ENCODE data around the gene HOXC6. TPM values are rescaled to one million over a fixed set of nuclear protein-coding genes. Genes with fewer than 3 reads are reported as not detected.

Gene HOXC6
- total RNA-seq, 1 experiment from 2014 or later, result 6.2 TPM

DNA sequence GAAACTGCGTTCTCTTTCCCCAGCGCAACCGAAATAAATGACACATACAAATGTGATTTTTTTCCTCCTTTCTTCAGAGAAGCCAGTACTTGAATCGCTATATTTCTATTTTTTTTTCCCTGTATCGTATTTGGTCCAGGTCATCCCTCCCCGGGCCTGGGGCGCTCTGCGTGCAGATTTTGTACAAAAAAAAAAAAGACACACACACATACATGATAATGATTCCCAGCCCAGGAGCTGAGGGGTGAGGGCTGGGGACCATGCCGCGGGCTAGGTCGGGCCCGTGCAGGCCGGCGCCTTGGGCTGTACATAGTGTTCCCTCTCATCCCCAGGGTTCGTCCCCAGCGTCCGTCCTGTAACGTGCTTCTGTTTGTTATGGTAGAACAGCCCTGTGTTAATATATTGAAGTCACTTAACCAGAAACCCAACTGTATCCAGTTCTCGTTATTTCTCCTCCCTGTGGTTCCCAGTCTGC lies 25.3 kb upstream of the HOXC6 start:
- peaks cover 44% of the 10 kb centered on the region for H3K4me1 ChIP-seq (replicated peaks)
- no peak overlapping the region; the same call in 1 of the 2 replicates for H3K4me3 ChIP-seq
- no peaks in the 10 kb centered on the region for H3K27me3 ChIP-seq (replicated peaks)

DNA sequence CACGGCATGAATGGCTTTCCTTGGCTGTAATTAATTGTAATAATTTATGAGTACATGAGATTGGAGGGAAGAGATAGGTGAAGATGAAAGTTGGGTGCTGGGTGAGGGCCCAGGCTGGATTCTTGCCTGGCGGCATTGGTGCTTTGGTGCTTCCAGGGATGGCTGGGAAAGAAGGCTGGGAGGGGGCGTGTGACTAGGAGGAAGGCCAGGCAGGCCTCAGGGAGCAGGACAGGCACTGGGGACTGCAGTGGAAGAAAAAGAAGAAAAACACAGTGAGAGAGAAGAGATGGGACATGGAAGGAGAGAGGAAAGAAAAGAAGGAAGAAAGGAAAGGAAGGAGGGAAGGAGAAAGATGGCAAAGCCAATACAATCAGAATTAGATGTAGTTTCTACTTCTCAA lies 24.6 kb upstream of the HOXC6 start:
- H3K4me3 ChIP-seq, result no peak overlapping the region
- DNase-seq (ENCODE audit: low read depth in 1 of 2, low spot score in 2 of 2), result no peak
- H3K4me1 ChIP-seq (replicated peaks), result peaks cover 40% of the 10 kb centered on the region
- H3K36me3 ChIP-seq, result 0 out of 2 replicates have a peak, but pooled peaks cover 5% of the 10 kb centered on the region
- H3K9me3 ChIP-seq (replicated peaks), result no peaks in the 10 kb centered on the region
- H3K27ac ChIP-seq, result peak overlapping the region; percentile 30; the same call in 1 of the 2 replicates
- no peaks in the 10 kb centered on the region for H3K27me3 ChIP-seq (replicated peaks)

More for the DNA sequence above, 25.3 kb upstream of the HOXC6 start:
- 0 out of 2 replicates have a peak, but pooled peaks cover 5% of the 10 kb centered on the region for H3K36me3 ChIP-seq
- DNase-seq (ENCODE audit: low read depth in 1 of 2, low spot score in 2 of 2), result no peak
- no peaks in the 10 kb centered on the region for H3K9me3 ChIP-seq (replicated peaks)
- H3K27ac ChIP-seq, result no peak overlapping the region; the same call in 1 of the 2 replicates

DNA sequence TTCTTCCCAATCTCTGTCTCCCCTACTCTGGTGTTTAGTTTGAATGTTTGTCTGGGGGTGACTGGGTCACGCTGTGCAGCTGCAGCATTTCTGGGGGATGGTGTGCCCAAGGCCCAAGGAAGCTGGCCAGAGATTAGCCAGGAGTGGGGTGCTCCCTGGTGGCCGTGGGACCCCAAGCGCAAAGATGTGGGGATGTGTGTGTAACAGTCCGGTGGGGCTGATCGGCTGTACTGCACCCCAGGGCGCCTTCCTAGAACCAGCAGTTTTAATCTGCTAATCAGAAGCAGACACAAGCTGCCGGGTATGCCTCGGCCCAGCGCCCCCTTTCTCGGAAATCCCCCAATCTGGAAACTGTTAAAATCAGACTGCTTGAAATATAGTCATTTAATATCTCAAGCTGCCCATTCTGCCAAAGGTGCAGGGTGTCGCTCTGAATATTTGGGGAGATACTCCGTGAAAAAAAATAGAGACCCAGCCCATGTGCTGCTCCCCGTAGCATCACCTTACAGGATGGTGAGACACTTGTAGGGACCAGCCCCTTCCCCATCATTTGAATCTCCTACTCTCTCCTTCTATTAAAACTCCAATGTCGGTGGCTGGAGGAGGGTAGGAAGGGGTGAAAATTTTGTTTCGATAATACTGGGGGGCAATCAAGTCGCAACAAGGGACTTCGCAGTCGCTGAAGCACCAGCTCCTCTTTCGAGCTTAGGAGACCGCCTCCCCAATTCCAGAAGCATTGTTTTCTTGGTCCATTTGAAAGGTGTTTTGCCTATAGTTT lies 24.0 kb upstream of the HOXC6 start:
- H3K4me3 ChIP-seq, result peak overlapping the region; percentile 21
- DNase-seq (ENCODE audit: low read depth in 1 of 2, low spot score in 2 of 2), result no peak

DNA sequence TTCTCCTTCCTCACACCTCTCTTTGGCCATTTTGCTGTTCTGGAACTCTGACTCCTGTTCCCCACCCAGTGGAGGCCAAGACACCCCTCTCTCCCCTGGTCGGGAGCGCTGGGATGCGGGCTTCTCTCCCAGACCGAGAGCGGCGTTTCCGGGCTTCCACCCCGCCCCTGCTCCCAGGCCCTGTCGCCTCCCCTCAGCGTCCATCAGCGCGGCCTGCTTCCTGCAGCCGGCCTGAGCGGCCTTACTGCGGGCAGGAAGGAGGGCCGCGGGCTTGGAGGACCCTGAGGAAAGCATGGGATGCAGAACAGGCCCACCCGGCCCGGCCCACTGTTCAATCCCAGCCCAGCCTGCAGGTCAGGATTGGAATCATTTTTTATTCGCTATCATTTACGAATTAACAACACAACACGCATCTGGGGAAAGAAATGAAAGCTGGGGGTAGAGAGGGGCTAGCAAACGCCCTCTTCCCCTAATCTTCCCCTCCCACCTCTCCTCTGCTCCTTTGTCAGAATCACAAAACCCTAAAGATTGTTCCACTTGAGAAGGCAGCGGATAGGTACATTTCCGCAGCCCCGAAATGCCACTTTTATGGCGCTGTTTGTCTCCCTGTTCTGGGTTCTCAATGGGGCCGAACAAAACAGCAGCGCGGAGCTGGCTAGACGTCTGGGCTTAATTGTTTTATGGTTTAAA lies 23.3 kb upstream of the HOXC6 start:
- no peaks in the 10 kb centered on the region for H3K9me3 ChIP-seq (replicated peaks)
- peaks cover 43% of the 10 kb centered on the region for H3K4me1 ChIP-seq (replicated peaks)
- H3K4me3 ChIP-seq, result peak overlapping the region; percentile 21
- no peaks in the 10 kb centered on the region for H3K27me3 ChIP-seq (replicated peaks)
- H3K27ac ChIP-seq, result peak overlapping the region; percentile 48
- DNase-seq (ENCODE audit: low read depth in 1 of 2, low spot score in 2 of 2), result peak in 1 of 2 experiments; percentile 57
- H3K36me3 ChIP-seq, result 0 out of 2 replicates have a peak, but pooled peaks cover 5% of the 10 kb centered on the region

More for the DNA sequence above, 24.0 kb upstream of the HOXC6 start:
- peak overlapping the region; percentile 48 for H3K27ac ChIP-seq
- H3K4me1 ChIP-seq (replicated peaks), result peaks cover 36% of the 10 kb centered on the region
- no peaks in the 10 kb centered on the region for H3K9me3 ChIP-seq (replicated peaks)
- H3K27me3 ChIP-seq (replicated peaks), result no peaks in the 10 kb centered on the region
- H3K36me3 ChIP-seq, result 0 out of 2 replicates have a peak, but pooled peaks cover 5% of the 10 kb centered on the region

DNA sequence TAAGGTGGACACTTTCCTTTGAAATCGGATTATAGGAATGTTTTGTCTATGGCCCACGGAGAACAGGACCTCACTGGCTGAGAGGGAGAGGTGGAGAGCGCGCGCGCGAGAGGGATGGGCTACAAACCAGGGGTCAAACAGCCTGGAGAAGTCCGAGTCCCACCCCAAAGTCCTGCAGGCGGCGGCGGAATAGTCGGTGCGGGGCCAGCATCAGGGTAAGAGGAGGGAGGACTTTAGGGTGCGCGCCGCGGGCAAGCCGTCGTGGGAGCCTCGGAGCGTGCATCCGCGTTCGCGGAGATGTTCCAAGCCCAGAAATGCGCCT lies 22.7 kb upstream of the HOXC6 start:
- no peaks in the 10 kb centered on the region for H3K27me3 ChIP-seq (replicated peaks)

DNA sequence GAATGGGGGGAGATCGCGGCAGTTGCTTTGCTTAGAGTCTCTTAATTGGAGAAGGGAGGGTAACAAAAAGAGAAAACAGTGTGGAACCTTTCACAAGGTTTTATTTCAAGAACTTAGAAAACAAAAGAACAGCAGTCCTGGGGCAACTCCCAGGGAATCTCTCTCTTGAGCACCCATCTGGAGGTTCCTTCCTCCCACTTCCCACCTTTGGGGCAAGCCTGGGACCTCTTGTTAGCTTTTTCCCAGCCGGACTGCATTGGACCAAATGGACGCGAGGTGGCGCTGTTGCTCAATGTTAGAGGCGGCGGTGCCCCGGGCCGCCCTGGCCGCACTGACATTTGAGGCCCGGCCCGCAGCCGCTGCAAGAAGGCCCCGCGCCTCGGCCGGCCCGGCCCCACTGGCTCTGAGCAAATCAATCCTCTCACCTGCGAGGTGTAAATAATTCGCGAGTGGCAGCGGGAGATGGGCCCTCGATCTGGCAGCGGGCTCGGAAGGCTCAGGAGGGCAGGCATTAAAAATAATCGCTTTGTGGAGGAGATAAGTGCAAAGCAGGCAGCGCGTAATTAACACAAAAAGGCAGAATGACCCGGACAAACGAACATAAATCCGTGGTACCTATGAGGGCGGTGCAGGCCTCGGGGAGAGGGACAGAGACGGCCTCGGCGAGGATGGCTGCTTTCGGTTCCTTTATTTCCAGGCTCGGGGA lies 22.2 kb upstream of the HOXC6 start:
- Histone ChIP-seq H3K27ac (peak overlapping the region; percentile 48; the same call in 1 of the 2 replicates), H3K4me1 (replicated peaks) (peaks cover 48% of the 10 kb centered on the region), H3K36me3 (0 out of 2 replicates have a peak, but pooled peaks cover 5% of the 10 kb centered on the region), H3K27me3 (replicated peaks) (no peaks in the 10 kb centered on the region), H3K4me3 (peak overlapping the region; percentile 21), H3K9me3 (replicated peaks) (no peaks in the 10 kb centered on the region)
- peak; percentile 86 to 88 for DNase-seq (ENCODE audit: low read depth in 1 of 2, low spot score in 2 of 2)

More for the DNA sequence above, 22.7 kb upstream of the HOXC6 start:
- no peak for DNase-seq (ENCODE audit: low read depth in 1 of 2, low spot score in 2 of 2)
- H3K4me3 ChIP-seq, result peak overlapping the region; percentile 21
- H3K9me3 ChIP-seq (replicated peaks), result no peaks in the 10 kb centered on the region
- 0 out of 2 replicates have a peak, but pooled peaks cover 5% of the 10 kb centered on the region for H3K36me3 ChIP-seq
- peaks cover 48% of the 10 kb centered on the region for H3K4me1 ChIP-seq (replicated peaks)
- peak overlapping the region; percentile 48 for H3K27ac ChIP-seq

DNA sequence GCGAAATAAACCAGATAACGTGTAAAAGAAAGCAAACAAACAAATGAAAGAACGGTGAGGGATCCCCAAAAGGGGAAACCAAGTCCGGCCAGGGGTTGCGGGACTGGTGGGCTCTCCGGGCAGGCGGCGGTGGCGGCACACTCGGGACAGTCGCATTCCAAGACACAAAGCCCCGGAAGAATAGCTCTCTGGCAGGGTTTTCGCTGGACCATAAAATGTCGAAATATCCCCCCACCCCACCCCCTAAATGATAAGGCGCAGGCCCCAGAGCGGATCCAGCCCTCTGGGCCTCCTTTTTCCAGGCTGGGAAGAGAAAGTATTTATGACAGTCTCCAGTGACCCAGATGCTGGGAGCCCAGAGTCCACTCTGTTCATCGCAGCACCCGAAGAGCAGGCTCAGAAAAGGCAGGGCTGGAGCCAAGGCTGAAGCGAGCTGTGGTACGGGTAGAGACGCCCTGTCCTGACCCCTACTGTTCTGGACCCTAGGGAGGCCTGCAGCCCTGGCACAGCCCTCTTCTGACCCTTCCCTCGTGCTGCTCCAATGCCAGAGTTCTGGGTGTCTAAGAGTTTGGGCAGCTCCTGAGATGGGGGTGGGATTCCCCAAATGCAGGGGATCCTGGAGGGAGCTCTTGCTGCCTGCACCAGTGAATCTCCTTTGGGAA lies 21.6 kb upstream of the HOXC6 start:
- Histone ChIP-seq H3K27me3 (replicated peaks) (no peaks in the 10 kb centered on the region), H3K27ac (no peak overlapping the region), H3K4me1 (replicated peaks) (peaks cover 48% of the 10 kb centered on the region), H3K36me3 (0 out of 2 replicates have a peak, but pooled peaks cover 5% of the 10 kb centered on the region), H3K4me3 (peak overlapping the region; percentile 21), H3K9me3 (replicated peaks) (no peaks in the 10 kb centered on the region)
- peak in 1 of 2 experiments; percentile 14 for DNase-seq (ENCODE audit: low read depth in 1 of 2, low spot score in 2 of 2)

DNA sequence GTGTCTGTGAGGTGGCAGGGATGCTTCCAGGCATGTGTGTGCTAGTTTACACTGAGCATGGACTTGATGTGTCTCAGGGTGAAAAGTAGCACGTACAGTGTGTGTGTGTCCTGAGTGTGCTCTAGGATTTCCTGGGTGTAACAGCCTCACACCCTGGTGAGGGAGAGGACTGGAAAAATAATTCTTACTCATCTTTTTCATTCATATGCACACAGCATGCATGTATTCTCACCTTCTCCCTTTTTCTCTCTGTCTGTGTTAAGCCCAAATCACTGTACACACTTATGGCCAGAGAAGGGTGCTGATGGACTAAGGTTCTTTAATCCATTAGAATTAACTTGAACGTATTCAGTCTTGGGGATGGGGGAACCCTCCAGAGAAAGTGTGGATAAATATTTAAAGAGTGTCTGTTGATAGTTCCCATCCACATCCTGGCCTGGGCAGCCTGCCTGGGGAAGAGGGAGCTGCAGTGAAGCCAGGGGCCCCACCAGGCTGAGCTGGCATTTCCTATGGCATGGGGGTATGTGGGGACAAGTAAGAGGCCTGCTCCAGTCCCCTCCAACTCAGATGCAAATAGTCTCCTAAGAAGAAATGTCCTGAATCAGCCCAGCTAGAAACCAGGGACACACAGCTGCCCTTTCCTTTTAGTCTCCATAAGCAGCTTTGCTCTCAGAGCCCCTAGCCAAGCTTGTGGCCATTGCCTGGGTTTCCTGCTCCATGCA lies 20.5 kb upstream of the HOXC6 start:
- 0 out of 2 replicates have a peak, but pooled peaks cover under 1% of the 10 kb centered on the region for H3K36me3 ChIP-seq
- no peaks in the 10 kb centered on the region for H3K27me3 ChIP-seq (replicated peaks)
- no peaks in the 10 kb centered on the region for H3K9me3 ChIP-seq (replicated peaks)
- H3K4me1 ChIP-seq (replicated peaks), result peaks cover 57% of the 10 kb centered on the region
- H3K27ac ChIP-seq, result no peak overlapping the region
- no peak overlapping the region for H3K4me3 ChIP-seq
- peak in 1 of 2 experiments; percentile 19 for DNase-seq (ENCODE audit: low read depth in 1 of 2, low spot score in 2 of 2)

DNA sequence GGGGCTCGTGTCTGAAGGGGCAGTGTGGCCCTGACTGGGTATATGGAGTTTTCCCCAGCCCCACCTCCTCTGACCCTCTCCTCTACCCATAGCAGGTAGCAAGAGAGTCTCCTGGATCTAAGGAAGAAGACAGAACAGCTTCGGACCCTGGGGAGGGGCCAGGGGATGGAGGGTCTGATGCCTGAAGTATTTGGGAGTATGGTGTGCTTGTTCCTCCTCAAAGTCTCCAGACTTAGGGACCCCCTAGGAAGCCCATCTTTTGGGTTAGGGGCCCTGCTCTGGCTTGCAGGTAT lies 20.0 kb upstream of the HOXC6 start:
- H3K4me3 ChIP-seq, result no peak overlapping the region
- H3K27ac ChIP-seq, result no peak overlapping the region

DNA sequence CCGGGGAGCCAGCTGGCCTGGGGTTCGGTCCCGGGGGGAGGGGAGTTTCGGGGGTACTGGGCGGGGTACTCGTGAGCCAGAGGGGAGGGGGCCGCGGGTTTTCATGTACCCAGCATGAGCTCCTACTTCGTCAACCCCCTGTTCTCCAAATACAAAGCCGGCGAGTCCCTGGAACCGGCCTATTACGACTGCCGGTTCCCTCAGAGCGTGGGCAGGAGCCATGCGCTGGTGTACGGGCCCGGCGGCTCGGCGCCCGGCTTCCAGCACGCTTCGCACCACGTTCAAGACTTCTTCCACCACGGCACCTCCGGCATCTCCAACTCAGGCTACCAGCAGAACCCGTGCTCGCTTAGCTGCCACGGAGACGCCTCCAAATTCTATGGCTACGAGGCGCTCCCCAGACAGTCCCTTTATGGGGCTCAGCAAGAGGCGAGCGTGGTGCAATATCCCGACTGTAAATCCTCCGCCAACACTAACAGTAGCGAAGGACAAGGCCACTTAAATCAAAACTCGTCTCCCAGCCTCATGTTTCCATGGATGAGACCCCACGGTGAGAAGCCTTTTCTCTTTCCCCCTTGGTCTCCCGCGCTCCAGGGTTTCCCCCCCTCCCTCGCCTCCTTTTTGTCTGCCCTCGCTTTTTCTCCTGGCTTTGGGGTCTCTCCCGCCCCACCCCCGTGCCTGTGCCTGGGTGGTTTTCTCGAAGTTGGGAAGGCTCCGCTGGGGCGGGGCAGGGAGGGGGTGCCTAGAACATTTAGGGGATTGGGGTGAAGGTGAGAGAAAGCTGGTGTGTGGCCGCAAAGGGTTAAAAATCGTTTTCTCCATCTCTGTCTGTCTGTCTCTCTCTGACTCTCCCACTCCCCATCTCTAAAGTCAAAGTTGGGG lies 18.8 kb upstream of the HOXC6 start:
- DNase-seq (ENCODE audit: low read depth in 1 of 2, low spot score in 2 of 2), result peak in 1 of 2 experiments; percentile 24
- H3K27me3 ChIP-seq (replicated peaks), result no peaks in the 10 kb centered on the region
- H3K27ac ChIP-seq, result no peak overlapping the region; the same call in 1 of the 2 replicates
- H3K9me3 ChIP-seq (replicated peaks), result no peaks in the 10 kb centered on the region
- no peaks in the 10 kb centered on the region for H3K36me3 ChIP-seq
- peaks cover 63% of the 10 kb centered on the region for H3K4me1 ChIP-seq (replicated peaks)
- peak overlapping the region; percentile 37 for H3K4me3 ChIP-seq

More for the DNA sequence above, 20.0 kb upstream of the HOXC6 start:
- no peaks in the 10 kb centered on the region for H3K27me3 ChIP-seq (replicated peaks)
- H3K9me3 ChIP-seq (replicated peaks), result no peaks in the 10 kb centered on the region
- H3K4me1 ChIP-seq (replicated peaks), result peaks cover 62% of the 10 kb centered on the region
- H3K36me3 ChIP-seq, result no peaks in the 10 kb centered on the region
- no peak for DNase-seq (ENCODE audit: low read depth in 1 of 2, low spot score in 2 of 2)

DNA sequence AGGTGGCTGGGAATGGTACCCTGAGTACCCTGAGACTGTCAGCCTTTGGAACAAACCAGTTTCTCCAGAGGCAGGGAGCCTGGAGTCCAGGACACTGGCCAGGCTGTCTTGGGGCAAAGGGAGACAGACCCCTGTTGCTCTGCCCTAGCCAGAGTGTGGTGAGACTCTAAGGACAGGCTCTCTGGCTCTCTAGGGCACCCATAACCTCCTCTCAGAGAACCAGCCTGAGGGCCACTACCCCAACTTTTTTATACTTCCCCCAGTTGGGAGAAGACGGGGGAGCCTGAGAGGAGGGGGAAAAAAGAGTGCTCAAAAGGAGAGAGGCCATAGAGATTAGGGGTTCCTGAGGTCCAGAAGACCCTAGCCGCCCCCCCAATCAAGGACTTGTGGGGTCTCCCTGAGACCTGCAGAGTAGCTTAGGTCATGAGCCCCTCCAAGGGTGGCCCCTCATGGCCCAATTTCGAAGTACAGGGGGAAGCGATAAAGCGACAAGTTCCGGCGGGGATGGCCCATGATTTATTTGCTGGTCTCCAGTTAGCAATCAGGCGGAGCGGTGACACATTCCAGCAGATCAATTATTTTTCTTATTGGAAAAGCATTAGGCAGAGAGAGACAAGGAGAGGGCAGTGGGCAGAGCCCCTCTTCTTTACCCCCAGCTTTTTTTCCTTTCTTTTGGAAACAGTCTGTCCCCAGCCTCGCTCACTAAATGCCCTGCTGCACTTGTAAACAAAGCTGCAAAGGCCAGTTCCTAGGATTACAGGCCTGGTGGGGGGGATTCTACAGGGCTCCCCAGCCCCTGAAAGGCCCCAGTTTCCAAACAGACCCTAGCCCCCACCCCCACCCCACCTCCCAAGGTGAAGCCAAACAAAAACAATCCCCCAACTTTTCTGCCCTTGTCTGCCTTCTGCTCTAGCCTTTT lies 17.9 kb upstream of the HOXC6 start:
- Histone ChIP-seq H3K27ac (peak overlapping the region; percentile 54), H3K4me3 (peak overlapping the region; percentile 37), H3K4me1 (replicated peaks) (peaks cover 63% of the 10 kb centered on the region), H3K9me3 (replicated peaks) (no peaks in the 10 kb centered on the region), H3K27me3 (replicated peaks) (no peaks in the 10 kb centered on the region), H3K36me3 (no peaks in the 10 kb centered on the region)
- DNase-seq (ENCODE audit: low read depth in 1 of 2, low spot score in 2 of 2), result peak in 1 of 2 experiments; percentile 38

Data from SJSA1 (cell line).